Osteoblast (primary cell): ENCODE data around the gene KCND2. TPM values are rescaled to one million over a fixed set of nuclear protein-coding genes. Genes with fewer than 3 reads are reported as not detected.

ENCODE experiments used
- DNase-seq: peaks from one replicate; pipeline ENCODE4 v3.0.0; 2011; ENCODE audit warnings: low spot score, mixed read lengths; ENCODE audit not compliant: insufficient read length; ENCODE audit errors: missing footprints
- H2AFZ ChIP-seq: 2 replicates; pipeline ENCODE4 v1.6.0; 2011; ENCODE audit warnings: mild to moderate bottlenecking, low read length
- H3K27ac ChIP-seq: 2 replicates; pipeline ENCODE4 v1.5.1; 2011; ENCODE audit warnings: mild to moderate bottlenecking, low read depth, low read length, moderate library complexity
- H3K27me3 ChIP-seq: 2 replicates; pipeline ENCODE4 v1.6.0; 2012; ENCODE audit warnings: mild to moderate bottlenecking, control low read depth, inconsistent platforms, low read length, moderate library complexity; ENCODE audit not compliant: insufficient read depth
- H3K36me3 ChIP-seq: 2 replicates; pipeline ENCODE4 v1.5.1; 2011; ENCODE audit warnings: mild to moderate bottlenecking, low read length, control low read depth, moderate library complexity; ENCODE audit not compliant: insufficient read depth
- H3K4me1 ChIP-seq: 2 replicates; pipeline ENCODE4 v1.5.1; 2011; ENCODE audit warnings: mild to moderate bottlenecking, low read length, control low read depth, moderate library complexity; ENCODE audit not compliant: insufficient read depth
- H3K4me2 ChIP-seq: 2 replicates; pipeline ENCODE4 v1.6.0; 2011; ENCODE audit warnings: mild to moderate bottlenecking, low read length; ENCODE audit not compliant: insufficient read depth
- H3K4me3 ChIP-seq: fragments of 200-600 bp; sonication (generic); 3 replicates; pipeline ENCODE4 v1.5.1; 2012; ENCODE audit warnings: mild to moderate bottlenecking, low read length, inconsistent platforms; ENCODE audit not compliant: insufficient read depth
- H3K79me2 ChIP-seq: 2 replicates; pipeline ENCODE4 v1.6.0; 2012; ENCODE audit warnings: mild to moderate bottlenecking, low read length, control low read depth, inconsistent platforms; ENCODE audit not compliant: insufficient read depth
- H3K9me3 ChIP-seq: 2 replicates; pipeline ENCODE4 v1.5.1; 2011; ENCODE audit warnings: low read depth, low read length, control low read depth
- H4K20me1 ChIP-seq: 2 replicates; pipeline ENCODE4 v1.6.0; 2012; ENCODE audit warnings: mild to moderate bottlenecking, low read length, control low read depth; ENCODE audit not compliant: insufficient read depth
- total RNA-seq: library from RNA; depleted of rRNA; stranded (reverse); fragments of >200 nt; gene quantifications from 2 replicates; pipeline ENCODE4 v1.2.3, GENCODE V29; 2012
- TF ChIP-seq, protein P1 (sequence below): IDR thresholded peaks from 2 replicates; pipeline ENCODE4 v1.5.1; 2011; ENCODE audit warnings: mild to moderate bottlenecking, low read depth, low read length, moderate library complexity; ENCODE audit errors: extremely low read depth

Gene KCND2
- total RNA-seq, 1 donor, result 6.5 TPM

DNA sequence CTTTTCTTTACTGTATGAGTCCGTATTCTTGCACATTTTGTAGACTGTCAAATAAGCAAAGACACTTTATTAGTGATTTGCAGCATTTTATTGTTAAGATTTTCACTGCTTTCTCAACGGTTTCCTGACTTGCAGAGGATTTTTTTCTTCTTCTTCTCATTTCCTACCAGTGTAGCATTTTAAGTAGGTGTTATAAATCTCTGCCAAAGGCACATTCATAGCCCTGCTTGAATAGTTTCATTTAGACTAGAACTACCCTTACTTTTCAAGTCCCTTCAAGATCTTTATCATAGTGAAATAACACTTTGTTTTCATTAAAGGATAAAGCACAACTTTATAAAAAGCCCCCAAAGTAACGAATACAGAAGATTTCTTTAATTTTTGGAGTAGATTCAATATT lies 313.6 kb downstream of the KCND2 start:
- no peak overlapping the region for H3K4me2 ChIP-seq
- H3K4me1 ChIP-seq, result no peaks in the 10 kb centered on the region
- TF ChIP-seq, protein P1, sequence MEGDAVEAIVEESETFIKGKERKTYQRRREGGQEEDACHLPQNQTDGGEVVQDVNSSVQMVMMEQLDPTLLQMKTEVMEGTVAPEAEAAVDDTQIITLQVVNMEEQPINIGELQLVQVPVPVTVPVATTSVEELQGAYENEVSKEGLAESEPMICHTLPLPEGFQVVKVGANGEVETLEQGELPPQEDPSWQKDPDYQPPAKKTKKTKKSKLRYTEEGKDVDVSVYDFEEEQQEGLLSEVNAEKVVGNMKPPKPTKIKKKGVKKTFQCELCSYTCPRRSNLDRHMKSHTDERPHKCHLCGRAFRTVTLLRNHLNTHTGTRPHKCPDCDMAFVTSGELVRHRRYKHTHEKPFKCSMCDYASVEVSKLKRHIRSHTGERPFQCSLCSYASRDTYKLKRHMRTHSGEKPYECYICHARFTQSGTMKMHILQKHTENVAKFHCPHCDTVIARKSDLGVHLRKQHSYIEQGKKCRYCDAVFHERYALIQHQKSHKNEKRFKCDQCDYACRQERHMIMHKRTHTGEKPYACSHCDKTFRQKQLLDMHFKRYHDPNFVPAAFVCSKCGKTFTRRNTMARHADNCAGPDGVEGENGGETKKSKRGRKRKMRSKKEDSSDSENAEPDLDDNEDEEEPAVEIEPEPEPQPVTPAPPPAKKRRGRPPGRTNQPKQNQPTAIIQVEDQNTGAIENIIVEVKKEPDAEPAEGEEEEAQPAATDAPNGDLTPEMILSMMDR, result no peak
- DNase-seq, result no peak
- no peak overlapping the region for H3K27ac ChIP-seq
- H3K79me2 ChIP-seq, result no peaks in the 10 kb centered on the region
- H3K4me3 ChIP-seq, result no peak overlapping the region
- H3K36me3 ChIP-seq, result no peaks in the 10 kb centered on the region
- H3K27me3 ChIP-seq, result no peaks in the 10 kb centered on the region
- H2AFZ ChIP-seq, result no peak overlapping the region
- no peaks in the 10 kb centered on the region for H3K9me3 ChIP-seq
- H4K20me1 ChIP-seq, result no peaks in the 10 kb centered on the region

DNA sequence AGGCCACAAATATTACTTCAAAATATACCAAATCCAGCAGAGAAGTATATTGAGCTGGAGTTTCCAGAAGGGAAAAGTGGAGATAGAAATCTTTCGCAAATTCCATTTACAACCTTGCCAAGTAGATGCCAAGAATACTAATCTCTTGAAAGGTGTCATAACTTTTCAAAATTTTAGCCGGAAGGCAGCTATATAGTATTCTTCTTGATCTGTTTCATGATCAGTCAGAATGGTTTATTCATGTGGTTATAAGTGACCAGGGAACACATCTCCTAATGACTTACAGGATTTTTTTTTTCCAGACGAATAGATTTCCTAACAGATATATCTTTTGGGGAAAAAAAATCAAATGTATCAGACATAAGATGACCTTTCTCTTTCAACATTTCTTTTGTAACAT lies 314.3 kb downstream of the KCND2 start:
- Histone ChIP-seq H4K20me1 (no peaks in the 10 kb centered on the region), H3K27me3 (no peaks in the 10 kb centered on the region), H3K79me2 (no peaks in the 10 kb centered on the region), H3K4me1 (no peaks in the 10 kb centered on the region), H3K36me3 (no peaks in the 10 kb centered on the region), H3K4me2 (no peak overlapping the region), H3K9me3 (no peaks in the 10 kb centered on the region), H3K27ac (no peak overlapping the region), H2AFZ (no peak overlapping the region), H3K4me3 (no peak overlapping the region)
- DNase-seq, result no peak
- TF ChIP-seq, protein P1, result no peak

DNA sequence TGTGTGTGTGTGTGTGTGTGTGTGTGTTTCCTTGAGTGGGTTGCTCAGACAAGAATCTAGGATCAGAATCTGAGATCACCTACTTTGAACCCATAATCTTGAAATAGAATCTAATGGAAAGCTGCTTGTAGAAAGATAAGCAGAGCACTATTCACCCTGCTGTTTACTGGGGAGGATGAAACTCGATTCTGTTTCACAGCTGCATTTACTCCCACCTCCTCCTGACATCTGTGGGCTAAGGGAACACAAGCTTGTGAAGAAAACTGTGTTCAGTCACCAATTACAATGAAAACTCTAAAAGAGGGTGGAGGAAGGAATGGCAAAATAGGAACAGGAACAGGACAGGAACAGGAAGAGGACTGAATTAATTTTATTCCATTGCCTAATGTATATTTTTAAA lies 315.4 kb downstream of the KCND2 start:
- TF ChIP-seq, protein P1, result no peak
- H3K4me3 ChIP-seq, result no peak overlapping the region
- H3K27me3 ChIP-seq, result no peaks in the 10 kb centered on the region
- DNase-seq, result no peak
- H3K36me3 ChIP-seq, result no peaks in the 10 kb centered on the region
- H3K4me2 ChIP-seq, result no peak overlapping the region
- no peaks in the 10 kb centered on the region for H4K20me1 ChIP-seq
- no peak overlapping the region for H2AFZ ChIP-seq
- H3K9me3 ChIP-seq, result no peaks in the 10 kb centered on the region
- H3K27ac ChIP-seq, result no peak overlapping the region
- H3K79me2 ChIP-seq, result no peaks in the 10 kb centered on the region
- H3K4me1 ChIP-seq, result no peaks in the 10 kb centered on the region

DNA sequence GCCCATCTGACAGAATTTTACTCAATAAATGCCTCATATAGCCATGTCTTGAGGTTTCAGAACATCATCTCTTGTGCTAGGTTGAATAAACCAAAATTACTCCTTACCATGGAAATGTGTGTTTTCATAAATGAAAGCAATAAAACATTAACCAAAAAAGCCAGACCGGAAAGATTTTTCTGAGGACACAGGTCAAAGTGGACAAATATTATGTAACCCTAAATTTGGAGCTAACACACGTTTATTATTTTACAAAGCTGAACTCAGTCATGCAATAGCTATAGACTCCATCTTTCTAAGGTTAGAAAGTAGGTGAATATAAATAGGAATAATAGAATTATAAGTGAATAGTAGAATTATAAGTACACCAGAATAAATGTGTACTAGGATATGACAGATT lies 315.9 kb downstream of the KCND2 start:
- Histone ChIP-seq H3K79me2 (no peaks in the 10 kb centered on the region), H3K9me3 (no peaks in the 10 kb centered on the region), H3K27ac (no peak overlapping the region), H3K4me2 (no peak overlapping the region), H3K4me1 (no peaks in the 10 kb centered on the region), H3K4me3 (no peak overlapping the region), H3K27me3 (no peaks in the 10 kb centered on the region), H2AFZ (no peak overlapping the region), H3K36me3 (no peaks in the 10 kb centered on the region), H4K20me1 (no peaks in the 10 kb centered on the region)
- DNase-seq, result no peak
- TF ChIP-seq, protein P1, result no peak
